ENCODE data around the gene ANGEL2.

ANGEL2 gene

DNA sequence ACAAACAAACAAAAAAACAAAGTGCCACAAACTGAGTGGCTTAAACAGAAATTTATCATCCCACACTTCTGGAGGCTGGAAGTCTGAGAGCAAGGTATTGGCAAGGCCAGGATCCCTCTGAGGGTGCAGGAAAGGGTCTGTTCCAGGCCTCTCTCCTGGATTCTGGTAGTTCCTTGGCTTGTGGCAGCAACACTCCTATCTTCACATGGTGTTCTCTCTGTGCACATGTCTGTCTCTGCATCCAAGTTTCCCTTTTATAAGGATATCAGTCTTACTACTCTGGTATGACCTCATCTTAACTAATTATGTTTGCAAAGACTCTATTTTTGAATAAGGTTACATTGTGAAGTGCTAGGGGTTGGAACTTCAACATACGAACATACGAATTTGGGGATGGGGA is 70.6 kb downstream of the ANGEL2 start:
- H3K36me3 Mint-ChIP-seq = no peaks in the 10 kb centered on the region
- H3K4me3 Mint-ChIP-seq = no peak overlapping the region
- H3K9me3 Mint-ChIP-seq = peaks cover 3% of the 10 kb centered on the region
- no peaks in the 10 kb centered on the region for H3K27me3 Mint-ChIP-seq
- no peak for DNase-seq (ENCODE audit: low spot score in 2 of 2)
- no peak for ATAC-seq (ENCODE audit: low read depth)
- H3K4me1 Mint-ChIP-seq = peaks cover 29% of the 10 kb centered on the region
- H3K27ac Mint-ChIP-seq = peak overlapping the region; percentile 52

GRCh38 chr1:212944229-212944901 is 71.3 kb downstream of the ANGEL2 start:
- ATAC-seq (ENCODE audit: low read depth) (peak; percentile 88), DNase-seq (ENCODE audit: low spot score in 2 of 2) (peak in 1 of 2 donors; percentile 12)
- Mint-ChIP-seq H3K36me3 (no peaks in the 10 kb centered on the region), H3K9me3 (peaks cover 3% of the 10 kb centered on the region), H3K27ac (peak overlapping the region; percentile 75), H3K4me3 (no peak overlapping the region), H3K27me3 (no peaks in the 10 kb centered on the region), H3K4me1 (peaks cover 29% of the 10 kb centered on the region)

- Mint-ChIP-seq H3K27me3 (no peaks in the 10 kb centered on the region), H3K9me3 (peaks cover 3% of the 10 kb centered on the region), H3K27ac (no peak overlapping the region), H3K36me3 (no peaks in the 10 kb centered on the region), H3K4me1 (peaks cover 29% of the 10 kb centered on the region), H3K4me3 (no peak overlapping the region)
- DNase-seq (ENCODE audit: low spot score in 2 of 2) (no peak), ATAC-seq (ENCODE audit: low read depth) (no peak)
Measured at GRCh38 chr1:212943393-212943710, 72.3 kb downstream of the ANGEL2 start.

DNA sequence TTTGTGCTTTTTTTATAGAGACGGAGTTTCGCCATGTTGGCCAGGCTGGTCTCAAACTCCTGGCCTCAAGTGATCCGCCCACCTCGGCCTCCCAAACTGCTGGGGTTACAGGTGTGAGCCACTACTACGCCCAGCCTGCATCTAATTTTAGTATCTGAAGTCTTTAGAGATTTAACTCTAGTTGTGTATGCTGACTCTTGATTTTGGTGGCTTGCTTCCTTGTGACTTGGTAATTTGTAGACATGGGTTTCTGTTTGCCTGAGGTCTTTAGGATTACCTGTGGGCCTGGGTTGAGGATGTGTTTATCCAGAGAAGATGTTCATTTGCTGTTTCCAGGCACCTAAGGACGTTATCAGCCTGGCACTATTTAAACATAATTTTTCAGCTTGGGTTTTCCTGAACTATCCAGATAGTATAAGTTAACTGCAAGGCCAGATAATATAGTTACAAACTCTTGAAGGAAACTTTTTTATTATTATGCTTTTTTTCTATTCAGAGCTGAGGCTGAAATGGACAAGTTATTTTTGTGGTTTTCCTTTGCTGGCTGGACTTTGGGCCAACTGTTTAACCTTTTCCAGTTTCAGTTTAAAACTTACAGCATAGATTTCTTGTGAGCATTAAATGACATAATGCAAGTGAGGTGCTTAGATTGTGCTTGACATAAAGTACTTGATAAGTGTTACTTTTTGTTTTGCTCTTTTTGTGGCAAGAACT is 72.8 kb downstream of the ANGEL2 start:
- Mint-ChIP-seq H3K27ac (no peak overlapping the region), H3K9me3 (peaks cover 3% of the 10 kb centered on the region), H3K27me3 (no peaks in the 10 kb centered on the region), H3K36me3 (no peaks in the 10 kb centered on the region), H3K4me3 (no peak overlapping the region), H3K4me1 (peaks cover 29% of the 10 kb centered on the region)
- ATAC-seq (ENCODE audit: low read depth) (no peak), DNase-seq (ENCODE audit: low spot score in 2 of 2) (no peak)

Data from memory B cell (primary cell).